GM12892 (cell line): Measurements from ENCODE around the gene MRPL9.

Source experiments
- POLR2A ChIP-seq: IDR thresholded peaks from 2 replicates; pipeline ENCODE4 v1.6.1; 2011; ENCODE audit warnings: low read depth, low read length, control low read depth
- POLR2AphosphoS5 ChIP-seq: IDR thresholded peaks from 2 replicates; pipeline ENCODE4 v1.6.1; 2011; ENCODE audit warnings: low read depth, low read length, control low read depth
- TAF1 ChIP-seq: IDR thresholded peaks from 2 replicates; pipeline ENCODE4 v1.6.1; 2011; ENCODE audit warnings: low read depth, mild to moderate bottlenecking, control low read depth, low read length, borderline replicate concordance

DNA sequence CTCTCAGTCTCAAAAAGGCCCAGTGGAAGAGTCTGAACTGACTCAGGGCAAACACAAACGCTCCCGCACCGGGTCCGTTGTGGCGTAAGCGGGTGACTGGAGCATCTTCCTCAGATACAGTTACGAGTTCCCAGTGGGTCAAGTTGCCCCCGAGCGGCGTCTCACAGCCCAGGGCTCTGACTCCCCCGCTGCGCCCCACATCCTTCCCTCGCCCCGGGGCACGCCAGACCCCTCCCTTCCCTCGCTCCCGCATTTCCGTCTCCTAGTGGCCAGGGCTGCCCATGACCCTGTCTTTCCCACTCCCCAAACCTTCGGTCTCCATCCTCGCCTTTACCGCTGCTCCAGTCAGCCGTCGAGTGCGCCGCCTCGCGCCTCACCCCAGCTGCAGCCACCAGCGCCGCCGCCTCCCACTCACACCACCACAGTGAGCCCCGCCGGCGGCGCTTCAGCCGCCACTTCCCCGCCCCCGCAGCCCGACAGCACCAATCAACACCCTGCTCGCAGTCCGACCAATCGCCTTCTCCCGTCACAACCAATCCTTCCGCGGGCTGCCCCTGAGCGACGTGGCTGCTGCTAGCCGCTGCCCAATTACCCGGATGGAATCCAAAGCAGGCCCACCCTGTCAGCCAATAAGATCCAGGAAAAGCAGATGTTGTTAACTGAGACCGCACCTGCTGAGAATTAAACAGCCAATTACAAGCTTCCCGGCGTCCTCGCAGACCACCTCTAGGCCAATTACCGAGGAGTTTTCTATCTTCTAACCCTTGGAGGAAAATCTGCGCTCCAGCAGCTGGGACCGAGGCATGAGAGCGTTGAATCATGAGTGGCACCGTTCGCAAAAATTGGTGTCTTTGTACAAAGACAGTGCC is 27.0 kb upstream of the MRPL9 start, which contains the start of gene TDRKH:
- TF ChIP-seq POLR2A = peak; percentile 58; the same call in 1 of the 2 replicates
- TF ChIP-seq TAF1 = peak; percentile 69
- TF ChIP-seq POLR2AphosphoS5 = no peak
